ENCODE data around the gene SLC6A19.

DNA sequence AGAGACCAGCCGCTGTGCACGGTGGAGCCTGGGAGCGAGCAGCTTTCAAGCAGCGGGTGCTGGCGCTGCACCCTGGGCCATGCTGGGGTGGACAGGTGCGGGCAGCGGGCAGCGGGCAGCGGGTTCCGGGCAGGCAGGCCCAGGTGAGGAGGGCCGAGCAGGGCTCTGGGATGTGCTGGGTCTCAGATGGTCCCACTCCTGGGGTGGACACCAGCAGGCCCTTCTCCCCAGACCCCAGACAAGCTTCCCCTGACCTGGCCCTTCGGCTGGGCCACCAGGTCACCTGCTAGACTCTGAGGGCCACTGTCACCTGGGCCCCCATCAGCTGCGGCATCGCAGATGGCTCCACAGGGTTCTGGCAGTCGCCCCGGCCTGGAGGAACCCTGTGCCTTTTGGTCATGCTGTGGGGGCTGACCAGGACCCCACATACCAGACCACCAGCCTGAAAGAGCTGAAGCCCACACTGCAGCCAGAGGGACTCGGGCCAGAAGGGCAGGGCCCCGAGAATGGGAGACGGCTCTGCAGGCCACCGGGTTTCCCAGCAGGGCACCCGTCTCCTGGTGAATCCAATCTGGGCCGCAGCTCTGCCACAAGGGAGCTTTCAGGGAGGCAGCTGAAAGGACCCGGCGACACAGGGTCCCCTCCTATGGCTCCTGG, 2.0 kb downstream of the SLC6A19 start:
- TF ChIP-seq CTCF (conservative IDR thresholded peaks at IDR 0.05; ENCODE audit: low read depth, low read length) (no peak), EZH2phosphoT487 (IDR thresholded peaks at IDR 0.05; ENCODE audit: borderline replicate concordance, low read length) (no peak)
